Endothelial cell of umbilical vein (primary cell): ENCODE measurements around the gene MFNG. TPM values are rescaled to one million over a fixed set of nuclear protein-coding genes. Genes with fewer than 3 reads are reported as not detected.
"Not testable (repeated sequence)": the region's sequence is repeated elsewhere in the genome, so short reads cannot be mapped to it uniquely, and the experiment has no call there.

Experiments used
- BruUV-seq: library from RNA; stranded (reverse); fragments of 400-500 nt; replicated peaks from 2 replicates; lab custom pipeline; 2021; lab: Mats Ljungman, UMichigan
- CTCF ChIA-PET: fragments of 300-600, 350-600 bp; sonication (Branson Sonifier 250); formaldehyde crosslinking; loops from one replicate; lab custom pipeline; 2021; ENCODE audit warnings: antibody characterized with exemption, inconsistent platforms; lab: Charles Lee
- POLR2A ChIA-PET: fragments of 300-600, 350-600 bp; sonication (Branson Sonifier 250); formaldehyde crosslinking; loops from one replicate; lab custom pipeline; 2021; ENCODE audit warnings: antibody characterized with exemption, inconsistent platforms; lab: Charles Lee
- DNase-seq: peaks from one replicate; pipeline ENCODE4 v3.0.0-alpha.2; 2011; ENCODE audit warnings: low read depth, low spot score
- FAIRE-seq: peaks from 2 replicates; lab custom pipeline; 2011; peaks lifted over from hg19 to GRCh38; lab: Jason Lieb, UNC
- H2AFZ ChIP-seq: 2 replicates; pipeline ENCODE4 v1.6.0; 2012; ENCODE audit warnings: low read depth, low read length, control low read depth, inconsistent platforms
- H3K27ac ChIP-seq: 2 replicates; pipeline ENCODE4 v1.5.1; 2011; ENCODE audit warnings: low read depth, mild to moderate bottlenecking, control low read depth, low read length, moderate library complexity; ENCODE audit not compliant: insufficient read depth
- H3K27me3 ChIP-seq, 2 experiments: 2 replicates each; pipeline versions ENCODE4 v1.6.0 to v1.6.1; 2011; ENCODE audit warnings: low read length in 2 of 2, mixed read lengths in 1 of 2; ENCODE audit not compliant: control insufficient read depth in 2 of 2, insufficient read depth in 2 of 2
- H3K36me3 ChIP-seq, 2 experiments: 2 replicates in 1 of 2; 3 replicates in 1 of 2; pipeline ENCODE4 v1.5.1; 2011; ENCODE audit warnings: low read length in 2 of 2, mild to moderate bottlenecking in 1 of 2, moderate library complexity in 1 of 2; ENCODE audit not compliant: control insufficient read depth in 2 of 2, insufficient read depth in 2 of 2; ENCODE audit errors: extremely low read depth in 1 of 2
- H3K4me1 ChIP-seq: 3 replicates; pipeline ENCODE4 v1.5.1; 2011; ENCODE audit warnings: mild to moderate bottlenecking, low read length; ENCODE audit not compliant: control insufficient read depth, insufficient read depth; ENCODE audit errors: extremely low read depth
- H3K4me2 ChIP-seq: 2 replicates; pipeline ENCODE4 v1.6.1; 2011; ENCODE audit warnings: low read length, control low read depth, mixed read lengths; ENCODE audit not compliant: insufficient read depth
- H3K4me3 ChIP-seq, 3 experiments: fragments of 200-600 bp in 1 of 3; sonication (generic), shearing (Covaris generic) in 1 of 3; replicated peaks in 1 of 3; 2 replicates each; pipeline ENCODE4 v1.5.1; 2011 to 2016; ENCODE audit warnings: control low read depth in 3 of 3, low read length in 3 of 3, mild to moderate bottlenecking in 2 of 3, inconsistent platforms in 1 of 3, low read depth in 1 of 3, moderate library complexity in 1 of 3; ENCODE audit not compliant: insufficient read depth in 1 of 3
- H3K79me2 ChIP-seq: 2 replicates; pipeline ENCODE4 v1.6.0; 2012; ENCODE audit warnings: low read length, inconsistent platforms; ENCODE audit not compliant: control insufficient read depth, insufficient read depth
- H3K9ac ChIP-seq: replicated peaks from 2 replicates; pipeline ENCODE3; 2011; ENCODE audit warnings: low read length, control low read depth; ENCODE audit not compliant: insufficient read depth; ENCODE audit errors: extremely low read depth
- H3K9me1 ChIP-seq: replicated peaks from 3 replicates; pipeline ENCODE4 v1.6.0; 2011; ENCODE audit warnings: mild to moderate bottlenecking, low read length; ENCODE audit not compliant: control insufficient read depth, insufficient read depth; ENCODE audit errors: extremely low read depth
- H3K9me3 ChIP-seq: replicated peaks from 2 replicates; pipeline ENCODE4 v1.5.1; 2012; ENCODE audit warnings: low read length, inconsistent platforms; ENCODE audit not compliant: control insufficient read depth, insufficient read depth
- H4K20me1 ChIP-seq: replicated peaks from 2 replicates; pipeline ENCODE3; 2011; ENCODE audit warnings: mild to moderate bottlenecking, low read length; ENCODE audit not compliant: control insufficient read depth, insufficient read depth; ENCODE audit errors: extremely low read depth
- dilution Hi-C: fragments of 300-500 bp; cut with MboI; formaldehyde crosslinking; loops from one replicate; pipeline ENCODE4 v1.15.0; 2019; ENCODE audit warnings: low sequenced_read_pairs; ENCODE audit not compliant: extremely low pct_ligation_motif_present
- intact Hi-C: fragments of 100-400 bp; cut with micrococcal nuclease; formaldehyde crosslinking; loops from one replicate; pipeline ENCODE4 v1.10.0; 2022
- polyA plus RNA-seq, 4 experiments: library from polyadenylated mRNA; depleted of rRNA in 3 of 4; stranded (reverse) in 3 of 4; unstranded in 1 of 4; fragments of >200 nt; gene quantifications; 2 replicates each; pipeline versions ENCODE4 v1.2.1 to v1.2.3, GENCODE V29; 2011 to 2012; ENCODE audit warnings: missing spikeins in 1 of 4
- total RNA-seq: library from RNA; stranded (reverse); gene quantifications from 2 replicates; pipeline ENCODE4 v1.2.3, GENCODE V29; 2021

The MFNG gene
- total and polyA plus RNA-seq, 2 donors (not counting 3 experiments of a cell fraction or from before 2014, with no cell fraction given), result 188 to 257 TPM

GRCh38 chr22:37527952-37528351, 41.8 kb upstream of the MFNG start:
- FAIRE-seq, BruUV-seq: not testable (repeated sequence)

GRCh38 chr22:37527081-37527752, 41.0 kb upstream of the MFNG start:
- DNase-seq, H4K20me1 ChIP-seq, H3K9ac ChIP-seq, dilution Hi-C loops, H3K4me3 ChIP-seq, H3K9me3 ChIP-seq, H3K27me3 ChIP-seq, H3K9me1 ChIP-seq, FAIRE-seq, H3K27ac ChIP-seq, H3K4me2 ChIP-seq, H3K36me3 ChIP-seq, POLR2A ChIA-PET, H3K79me2 ChIP-seq, H2AFZ ChIP-seq, intact Hi-C loops, BruUV-seq: not testable (repeated sequence)
- peaks cover 13% of the 10 kb centered on the region for H3K4me1 ChIP-seq
- CTCF ChIA-PET, result interaction anchor here (0.7 to 1.8 kb wide), 7 partner anchors 11 to 80 kb away, joined by 3 to 6 read pairs (median 4); no protein-coding TSS in a partner anchor

More at GRCh38 chr22:37527952-37528351, 41.8 kb upstream of the MFNG start:
- H3K4me3 ChIP-seq, H3K79me2 ChIP-seq, POLR2A ChIA-PET, DNase-seq, intact Hi-C loops, H2AFZ ChIP-seq, H3K36me3 ChIP-seq, H3K9me3 ChIP-seq, H3K4me2 ChIP-seq, dilution Hi-C loops, H4K20me1 ChIP-seq, H3K27ac ChIP-seq, H3K27me3 ChIP-seq, H3K9ac ChIP-seq, H3K9me1 ChIP-seq: not testable (repeated sequence)
- peaks cover 13% of the 10 kb centered on the region for H3K4me1 ChIP-seq
- CTCF ChIA-PET, result interaction anchor here (1.2 to 1.8 kb wide), 6 partner anchors 18 to 79 kb away, joined by 3 to 6 read pairs (median 4); no protein-coding TSS in a partner anchor
